AG04450 (cell line): Measurements from ENCODE around the gene TXK. TPM values are rescaled to one million over a fixed set of nuclear protein-coding genes. Genes with fewer than 3 reads are reported as not detected.

Experiments used
- CTCF ChIA-PET: fragments of 300-600, 350-600 bp; formaldehyde crosslinking; extraction: SDS; loops from one replicate; lab custom pipeline; 2022; ENCODE audit warnings: antibody characterized with exemption, inconsistent platforms; lab: Charles Lee
- POLR2A ChIA-PET: fragments of 350-600 bp; formaldehyde crosslinking; extraction: SDS; loops from one replicate; lab custom pipeline; 2021; ENCODE audit warnings: antibody characterized with exemption, inconsistent platforms; lab: Yijun Ruan, JAX
- DNase-seq: peaks from one replicate; pipeline ENCODE4 v3.0.0-alpha.2; 2011; ENCODE audit warnings: low read depth, low spot score
- H3K27ac ChIP-seq: one replicate; pipeline ENCODE4 v1.5.1; 2012; ENCODE audit warnings: low read depth, low read length, control low read depth
- H3K27me3 ChIP-seq: one replicate; pipeline ENCODE4 v1.6.0; 2012; ENCODE audit warnings: low read length; ENCODE audit not compliant: control insufficient read depth, insufficient read depth
- H3K4me3 ChIP-seq: 2 replicates; pipeline ENCODE4 v1.5.1; 2011; ENCODE audit warnings: mild to moderate bottlenecking, low read depth, low read length, control low read depth
- H3K9me3 ChIP-seq: 2 replicates; pipeline ENCODE4 v1.5.1; 2012; ENCODE audit warnings: low read length; ENCODE audit not compliant: control insufficient read depth, insufficient read depth
- polyA plus RNA-seq: library from polyadenylated mRNA; depleted of rRNA; stranded (reverse); fragments of >200 nt; gene quantifications from 2 replicates; pipeline ENCODE4 v1.2.3, GENCODE V29; 2011
- TF ChIP-seq, protein P1 (sequence below): IDR thresholded peaks from 2 replicates; pipeline ENCODE4 v1.5.1; 2011; ENCODE audit warnings: low read depth, low read length, control low read depth, inconsistent platforms

Gene TXK
- polyA plus RNA-seq, 1 experiment = not detected

DNA sequence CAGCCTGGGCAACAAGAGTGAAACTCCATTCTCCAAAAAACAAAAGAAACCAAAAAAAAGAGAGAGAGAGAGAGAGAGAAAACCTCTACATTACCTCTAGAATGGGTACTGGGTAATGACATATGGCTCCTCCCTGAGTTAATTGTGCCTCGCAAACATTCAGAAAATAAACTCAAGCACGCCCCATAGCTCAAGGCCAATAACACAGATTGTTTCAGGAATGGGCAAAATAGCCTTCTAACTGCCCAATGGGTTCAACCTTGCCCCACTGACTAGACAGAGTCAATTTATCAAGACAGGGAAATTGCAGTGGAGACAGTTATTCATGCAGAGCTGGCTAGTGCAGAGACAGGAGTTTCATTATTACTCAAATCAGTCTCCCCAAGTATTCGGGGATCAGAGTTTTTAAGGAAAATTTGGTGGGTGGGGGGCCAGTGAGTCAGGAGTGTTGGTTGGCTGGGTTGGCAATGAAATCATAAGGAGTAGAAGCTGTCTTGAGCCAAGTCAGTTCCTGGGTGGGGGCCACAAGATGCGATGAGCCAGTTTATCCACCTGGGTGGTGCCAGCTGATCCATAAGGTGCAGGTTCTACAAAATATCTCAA is 92.4 kb downstream of the TXK start:
- POLR2A ChIA-PET = no interaction called here
- Histone ChIP-seq H3K4me3 (no peak overlapping the region), H3K27me3 (no peaks in the 10 kb centered on the region), H3K27ac (no peak overlapping the region), H3K9me3 (no peaks in the 10 kb centered on the region)
- CTCF ChIA-PET = no interaction called here
- TF ChIP-seq, protein P1, sequence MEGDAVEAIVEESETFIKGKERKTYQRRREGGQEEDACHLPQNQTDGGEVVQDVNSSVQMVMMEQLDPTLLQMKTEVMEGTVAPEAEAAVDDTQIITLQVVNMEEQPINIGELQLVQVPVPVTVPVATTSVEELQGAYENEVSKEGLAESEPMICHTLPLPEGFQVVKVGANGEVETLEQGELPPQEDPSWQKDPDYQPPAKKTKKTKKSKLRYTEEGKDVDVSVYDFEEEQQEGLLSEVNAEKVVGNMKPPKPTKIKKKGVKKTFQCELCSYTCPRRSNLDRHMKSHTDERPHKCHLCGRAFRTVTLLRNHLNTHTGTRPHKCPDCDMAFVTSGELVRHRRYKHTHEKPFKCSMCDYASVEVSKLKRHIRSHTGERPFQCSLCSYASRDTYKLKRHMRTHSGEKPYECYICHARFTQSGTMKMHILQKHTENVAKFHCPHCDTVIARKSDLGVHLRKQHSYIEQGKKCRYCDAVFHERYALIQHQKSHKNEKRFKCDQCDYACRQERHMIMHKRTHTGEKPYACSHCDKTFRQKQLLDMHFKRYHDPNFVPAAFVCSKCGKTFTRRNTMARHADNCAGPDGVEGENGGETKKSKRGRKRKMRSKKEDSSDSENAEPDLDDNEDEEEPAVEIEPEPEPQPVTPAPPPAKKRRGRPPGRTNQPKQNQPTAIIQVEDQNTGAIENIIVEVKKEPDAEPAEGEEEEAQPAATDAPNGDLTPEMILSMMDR = no peak
- DNase-seq = no peak

DNA sequence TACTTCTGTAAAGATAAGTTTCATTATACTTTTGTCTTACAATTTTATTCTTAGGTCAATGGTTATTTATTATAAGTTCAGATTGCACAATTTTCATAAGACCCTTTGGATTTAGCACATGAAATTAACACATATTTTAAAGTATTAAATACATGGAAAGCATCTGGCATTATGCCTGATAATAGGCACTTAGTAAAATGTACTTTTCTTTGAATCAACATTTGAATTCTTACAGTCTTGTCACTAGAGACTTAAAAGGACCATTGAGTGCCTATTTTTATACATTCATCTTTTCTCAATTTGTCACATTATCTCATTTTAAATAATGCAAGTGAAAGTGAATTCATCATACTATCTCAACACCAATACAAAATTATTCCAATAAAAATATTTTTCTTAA is 94.5 kb downstream of the TXK start:
- DNase-seq = no peak
- ChIA-PET CTCF (no interaction called here), POLR2A (no interaction called here)
- TF ChIP-seq, protein P1 = no peak
- no peaks in the 10 kb centered on the region for H3K9me3 ChIP-seq
- no peak overlapping the region for H3K27ac ChIP-seq
- H3K4me3 ChIP-seq = no peak overlapping the region
- H3K27me3 ChIP-seq = no peaks in the 10 kb centered on the region

DNA sequence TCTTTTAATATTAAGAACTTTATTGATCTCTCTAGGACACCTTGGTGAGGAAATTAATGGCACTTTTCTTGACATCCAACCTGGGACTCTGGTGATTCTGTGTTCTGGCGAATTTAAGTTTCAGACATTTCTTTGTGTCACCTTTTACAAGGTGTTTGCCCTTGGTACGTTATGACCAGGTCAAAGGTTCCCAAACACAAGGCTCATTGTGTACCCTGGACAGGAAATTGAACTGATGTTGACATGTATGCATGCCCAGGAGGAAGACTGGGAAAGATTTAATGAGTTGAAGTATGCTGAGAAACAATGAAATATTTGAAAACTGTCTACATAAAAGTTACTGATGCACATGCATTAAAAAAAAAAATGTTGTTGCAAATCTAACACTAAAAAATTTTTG is 95.4 kb downstream of the TXK start:
- DNase-seq = no peak
- no peak overlapping the region for H3K4me3 ChIP-seq
- ChIA-PET CTCF (no interaction called here), POLR2A (no interaction called here)
- H3K27ac ChIP-seq = no peak overlapping the region
- no peaks in the 10 kb centered on the region for H3K27me3 ChIP-seq
- TF ChIP-seq, protein P1 = no peak
- no peaks in the 10 kb centered on the region for H3K9me3 ChIP-seq

DNA sequence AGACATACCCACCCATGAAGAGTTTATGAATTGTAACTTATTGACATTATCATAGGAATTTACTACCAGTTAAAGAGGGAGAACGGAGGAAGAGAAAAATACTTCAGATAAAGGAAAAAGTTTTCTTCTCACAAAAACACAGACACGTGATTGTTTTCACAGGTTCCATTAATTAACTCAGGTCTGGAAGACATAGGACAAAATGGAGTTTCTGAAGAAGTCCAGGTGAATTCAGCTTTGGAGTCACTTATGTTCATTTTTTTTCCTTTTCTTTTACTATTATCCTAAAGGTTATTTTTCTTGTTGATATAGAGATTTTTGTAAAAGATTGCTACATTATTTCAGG is 97.0 kb downstream of the TXK start:
- Histone ChIP-seq H3K4me3 (no peak overlapping the region), H3K9me3 (no peaks in the 10 kb centered on the region), H3K27ac (no peak overlapping the region), H3K27me3 (no peaks in the 10 kb centered on the region)
- ChIA-PET POLR2A (no interaction called here), CTCF (no interaction called here)
- DNase-seq = no peak
- TF ChIP-seq, protein P1 = no peak

DNA sequence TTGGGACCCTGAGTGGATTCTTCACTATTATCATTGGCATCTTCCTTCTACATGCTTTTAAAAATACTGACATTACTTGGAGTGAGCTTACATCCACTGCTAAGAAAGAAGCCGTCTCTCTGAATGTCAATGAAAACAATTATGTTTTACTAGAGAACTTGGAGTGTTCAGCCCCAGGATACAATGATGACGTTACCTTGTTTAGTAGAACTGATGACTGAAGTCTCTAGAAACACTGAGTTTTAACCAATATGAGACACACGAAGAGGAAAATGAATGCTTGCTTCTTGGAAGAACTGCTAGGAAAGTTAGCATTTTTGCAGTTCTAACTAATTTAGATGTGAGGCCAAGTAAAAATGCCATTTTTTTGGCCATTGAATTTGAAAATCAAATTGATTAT is 98.1 kb downstream of the TXK start:
- H3K27ac ChIP-seq = no peak overlapping the region
- ChIA-PET CTCF (interaction anchor here (0.5 to 2.9 kb wide), 2 partner anchors 18 to 97 kb away, joined by 3 to 10 read pairs; no protein-coding TSS in a partner anchor), POLR2A (no interaction called here)
- no peaks in the 10 kb centered on the region for H3K9me3 ChIP-seq
- H3K4me3 ChIP-seq = no peak overlapping the region
- no peak for DNase-seq
- H3K27me3 ChIP-seq = no peaks in the 10 kb centered on the region
- TF ChIP-seq, protein P1 = no peak
